GM18508 (cell line): ENCODE results near the gene ALAD.
"Not testable (repeated sequence)": the region's sequence is repeated elsewhere in the genome, so short reads cannot be mapped to it uniquely, and the experiment has no call there.

Source experiments
- ATAC-seq: cut with Tn5 transposase; IDR thresholded peaks from one replicate; pipeline ENCODE4 v1.9.1; 2021; ENCODE audit warnings: moderate number of reproducible peaks; ENCODE audit not compliant: insufficient read depth, unreplicated experiment

Gene ALAD

DNA sequence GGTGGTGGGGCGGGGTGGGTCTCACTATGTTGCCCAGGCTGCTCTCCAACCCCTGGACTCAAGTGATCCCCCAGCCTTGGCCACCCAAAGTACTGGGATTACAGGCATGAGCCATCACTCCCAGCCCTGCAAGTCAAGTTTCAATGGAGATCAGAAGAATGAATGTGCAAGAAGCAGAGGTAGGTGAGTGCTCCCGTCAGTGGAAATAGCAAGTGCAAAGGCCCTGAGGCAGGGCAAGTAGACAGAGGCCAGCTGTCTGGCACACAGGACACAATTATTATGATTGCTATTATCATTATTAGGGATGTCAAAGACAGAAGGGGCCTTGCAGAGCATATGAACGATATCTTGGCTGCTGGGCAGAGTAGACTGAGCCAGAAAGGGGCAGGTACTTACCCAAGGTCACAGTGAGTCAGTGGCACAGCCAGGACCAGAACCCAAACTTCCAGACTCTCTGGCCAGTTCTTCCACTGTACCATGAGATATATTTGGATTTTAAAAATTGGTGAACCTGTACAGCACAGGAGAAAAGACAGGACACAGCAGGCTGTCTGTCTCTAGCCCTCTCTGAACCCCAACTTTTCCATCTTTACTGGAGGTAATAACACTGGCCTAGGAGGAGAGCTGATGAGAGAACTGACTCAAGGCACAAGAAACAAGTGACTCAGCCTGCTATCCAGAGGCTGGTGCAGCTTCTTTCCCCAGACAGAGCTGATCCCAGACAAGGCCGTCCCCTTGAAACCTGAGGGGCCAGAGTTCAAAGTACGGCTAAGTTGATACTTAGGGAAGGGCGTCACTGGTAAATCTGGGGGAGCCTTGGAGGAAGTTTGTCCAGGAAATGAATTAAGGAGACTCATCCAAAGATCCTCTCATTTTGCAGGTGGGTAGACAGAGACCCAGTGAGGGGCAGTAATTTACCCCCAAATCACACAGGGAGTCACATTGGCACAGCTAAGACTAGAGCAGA is 25.7 kb downstream of the ALAD start:
- ATAC-seq: no peak

GRCh38 chr9:113373676-113374392 is 27.2 kb downstream of the ALAD start:
- ATAC-seq: no peak

DNA sequence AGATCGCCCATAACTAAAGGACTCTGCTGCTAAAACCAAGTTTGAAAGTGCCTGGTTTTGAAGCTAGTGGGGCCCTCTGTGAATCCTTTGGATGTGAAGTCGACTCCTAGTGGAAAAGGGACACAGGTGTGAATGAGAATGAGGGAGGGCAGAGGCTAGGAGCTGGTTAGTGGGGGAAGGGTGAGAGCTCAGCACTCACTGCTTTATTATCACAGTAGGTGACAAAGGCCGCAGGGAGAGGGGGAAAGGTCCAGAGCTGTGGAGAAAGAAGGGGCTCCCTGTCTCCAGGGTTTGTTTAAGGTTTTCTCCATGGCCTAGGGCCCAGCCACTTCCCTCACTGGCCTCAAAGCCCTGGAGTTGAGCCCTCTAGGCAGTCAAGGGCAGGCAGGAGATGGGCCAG is 27.8 kb downstream of the ALAD start:
- no peak for ATAC-seq

- no peak for ATAC-seq
Observed at GRCh38 chr9:113372059-113372458, 29.0 kb downstream of the ALAD start.

DNA sequence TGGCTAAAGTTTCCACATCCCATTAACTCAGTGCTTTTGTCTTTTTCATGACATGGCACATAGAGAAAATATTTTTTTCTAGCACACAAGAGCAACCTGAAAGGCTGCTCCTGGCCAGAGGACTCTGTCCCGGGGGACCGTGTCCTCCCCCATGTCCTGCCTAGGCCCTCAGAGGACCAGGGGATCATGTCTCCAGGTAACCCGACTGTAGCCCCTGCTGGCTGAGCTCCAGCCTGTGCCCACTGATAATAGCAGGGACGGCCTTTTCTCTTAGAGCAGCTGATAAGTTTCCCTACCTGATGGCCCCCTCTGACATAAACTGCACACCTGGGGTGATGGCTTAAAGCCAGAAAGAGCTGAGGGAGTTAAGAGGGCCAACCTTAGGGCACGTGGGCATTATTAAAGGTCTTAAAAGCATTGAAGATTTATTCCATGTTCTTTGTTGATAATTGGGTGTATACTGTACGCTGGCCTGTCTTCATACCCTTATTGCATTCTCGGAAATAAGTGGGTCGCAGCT is 30.2 kb downstream of the ALAD start:
- no peak for ATAC-seq

DNA sequence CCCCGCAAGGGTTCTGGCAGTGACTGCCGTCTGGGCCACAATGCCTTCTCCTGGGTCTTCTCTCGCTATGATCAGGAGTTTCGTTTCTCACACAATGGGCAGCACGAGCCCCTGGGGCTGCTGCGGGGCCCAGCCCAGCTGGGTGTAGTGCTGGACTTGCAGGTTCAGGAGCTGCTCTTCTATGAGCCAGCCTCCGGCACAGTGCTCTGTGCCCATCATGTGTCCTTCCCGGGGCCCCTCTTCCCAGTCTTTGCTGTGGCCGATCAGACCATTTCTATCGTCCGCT is 31.3 kb downstream of the ALAD start:
- ATAC-seq: no peak

- ATAC-seq: no peak
Observed at GRCh38 chr9:113368982-113369854, 31.9 kb downstream of the ALAD start.

- ATAC-seq: no peak
Observed at GRCh38 chr9:113368348-113368981, 32.6 kb downstream of the ALAD start.

GRCh38 chr9:113365652-113366051 is 35.4 kb downstream of the ALAD start:
- not testable (repeated sequence) for ATAC-seq

DNA sequence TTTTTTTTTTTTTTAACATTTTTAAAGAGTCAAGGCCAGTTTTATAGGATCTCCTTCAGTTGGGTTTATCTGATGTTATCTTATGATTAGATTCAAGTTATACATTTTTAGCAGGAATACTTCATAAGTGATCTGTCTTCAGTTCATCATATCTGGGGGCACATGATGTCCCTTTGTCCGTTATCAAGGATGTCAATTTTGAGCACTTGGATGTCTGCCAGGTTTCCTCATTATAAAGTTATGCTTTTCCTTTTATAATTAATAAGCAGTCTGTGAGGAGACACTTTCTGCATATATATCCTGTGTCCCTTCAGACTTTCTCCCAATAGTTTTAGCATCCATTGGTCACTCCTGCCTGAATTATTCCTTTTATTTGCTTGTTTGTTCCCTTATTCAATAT is 36.1 kb downstream of the ALAD start:
- no peak for ATAC-seq

DNA sequence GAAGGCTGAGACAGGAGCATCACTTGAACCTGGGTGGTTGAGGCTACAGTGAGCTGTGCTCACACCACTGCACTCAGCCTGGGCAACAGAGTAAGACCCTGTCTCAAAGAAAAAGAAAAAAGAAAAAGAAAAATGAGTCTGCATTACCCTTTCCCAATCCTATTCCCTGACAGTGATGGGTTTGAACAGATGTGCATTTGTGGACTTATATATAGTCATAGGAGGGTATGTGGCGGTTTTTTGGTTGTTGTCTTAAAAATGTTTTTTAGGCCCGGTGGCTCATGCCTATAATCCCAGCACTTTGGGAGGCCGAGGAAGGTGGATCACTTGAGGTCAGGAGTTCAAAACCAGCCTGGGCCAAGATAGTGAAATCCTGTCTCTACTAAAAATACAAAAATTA is 37.7 kb downstream of the ALAD start:
- no peak for ATAC-seq

DNA sequence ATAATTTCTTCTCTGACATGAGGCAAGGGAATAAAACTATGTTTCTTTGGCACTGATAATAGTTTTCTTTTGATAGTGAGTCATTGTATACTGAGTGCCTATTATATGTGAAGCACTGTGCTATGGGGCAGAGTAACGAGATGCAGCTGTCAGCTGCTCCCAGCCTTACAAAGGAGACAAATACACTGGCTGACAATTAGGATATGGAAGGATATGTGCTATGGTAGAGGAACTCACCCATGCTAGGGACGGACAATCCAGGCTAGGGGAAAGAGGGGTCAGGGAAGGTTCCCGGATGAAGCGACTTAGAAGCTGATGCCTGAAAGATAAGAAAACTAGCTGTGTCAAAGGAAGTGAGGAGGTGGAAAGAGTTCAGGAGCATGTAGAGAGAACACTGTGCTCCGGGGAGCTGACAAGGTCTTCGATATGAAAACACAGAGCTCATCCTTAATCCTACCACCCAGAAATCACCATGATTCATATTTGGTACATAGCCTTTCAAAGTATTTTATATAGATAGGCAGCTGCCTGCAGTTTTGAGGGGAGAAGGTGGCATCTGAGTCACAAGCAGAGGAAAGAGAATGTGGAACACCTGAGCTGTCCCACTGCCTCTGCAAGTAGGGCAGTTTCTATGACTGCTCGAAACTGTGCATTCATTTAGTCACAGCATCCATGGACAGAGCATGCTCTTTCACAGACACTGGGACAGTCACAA is 39.6 kb downstream of the ALAD start:
- no peak for ATAC-seq

DNA sequence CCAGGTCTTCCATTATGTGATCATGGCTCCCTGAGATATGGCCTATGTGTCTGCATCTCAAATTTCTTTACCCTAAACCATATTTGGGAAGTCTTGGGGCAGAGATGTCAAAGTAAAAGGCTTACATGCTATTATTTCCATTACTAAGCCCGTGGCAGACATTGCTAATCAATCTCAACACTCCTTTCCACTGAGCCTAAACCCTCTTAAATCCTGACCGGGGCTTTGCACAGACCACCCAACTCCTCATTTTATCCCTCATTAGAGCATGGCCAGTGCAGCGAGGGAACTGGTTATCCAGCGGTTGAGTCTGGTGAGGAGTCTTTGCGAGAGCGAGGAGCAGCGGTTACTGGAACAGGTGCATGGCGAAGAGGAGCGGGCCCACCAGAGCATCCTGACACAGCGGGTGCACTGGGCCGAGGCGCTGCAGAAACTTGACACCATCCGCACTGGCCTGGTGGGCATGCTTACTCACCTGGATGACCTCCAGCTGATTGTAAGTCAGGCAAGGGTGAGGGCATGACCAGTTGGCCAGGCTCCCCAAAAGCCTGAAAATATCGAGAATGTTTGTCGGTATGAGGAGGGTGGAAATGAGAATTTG is 40.7 kb downstream of the ALAD start:
- no peak for ATAC-seq

DNA sequence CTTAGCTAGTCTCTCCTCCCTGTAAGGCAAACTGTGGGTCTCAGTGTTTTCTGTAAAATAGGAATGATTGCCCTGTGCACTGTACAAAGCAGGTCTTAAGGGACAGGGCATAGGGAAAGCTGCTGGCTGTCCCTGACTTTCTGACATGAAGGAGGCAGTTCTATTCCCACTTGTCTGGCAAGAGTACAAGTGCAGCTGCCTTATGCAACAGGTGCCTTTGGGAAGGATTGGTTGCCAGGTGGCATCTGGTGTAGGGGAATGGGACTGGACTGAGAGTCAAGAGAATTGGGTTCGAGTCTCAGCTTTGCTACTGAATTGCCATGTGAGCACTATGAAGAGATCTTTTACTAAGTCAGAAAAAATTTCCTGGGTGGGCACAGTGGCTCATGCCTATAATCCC is 41.7 kb downstream of the ALAD start:
- ATAC-seq: no peak

GRCh38 chr9:113356686-113357292 is 44.3 kb downstream of the ALAD start:
- no peak for ATAC-seq

- no peak for ATAC-seq
Observed at GRCh38 chr9:113355040-113355596, 46.0 kb downstream of the ALAD start.

GRCh38 chr9:113352411-113352810 is 48.7 kb downstream of the ALAD start:
- no peak for ATAC-seq

DNA sequence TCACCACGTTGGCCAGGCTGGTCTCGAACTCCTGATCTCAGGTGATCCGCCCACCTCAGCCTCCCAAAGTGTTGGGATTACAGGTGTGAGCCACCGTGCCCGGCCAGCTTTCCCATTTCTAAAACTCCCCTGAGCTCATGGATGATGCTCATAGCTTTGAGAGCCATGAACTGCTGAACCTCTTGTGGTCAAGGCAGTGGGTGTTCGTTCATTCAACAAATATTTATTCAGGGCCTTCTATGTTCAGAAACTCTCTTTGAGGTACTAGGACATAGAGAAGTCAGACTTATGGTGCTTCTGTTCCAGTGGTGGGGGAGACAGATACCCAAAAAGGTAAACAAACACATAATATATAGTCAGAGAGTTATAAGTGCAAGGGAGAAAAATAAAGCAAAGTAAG is 49.1 kb downstream of the ALAD start:
- no peak for ATAC-seq
